ENCODE data around the gene OTOG. TPM values are rescaled to one million over a fixed set of nuclear protein-coding genes. Genes with fewer than 3 reads are reported as not detected.

The OTOG gene
- total and polyA plus RNA-seq, 4 donors, result 0.11 TPM; not detected in 3

GRCh38 chr11:17550450-17551346, 3.6 kb downstream of the OTOG start:
- Histone ChIP-seq H3K9ac (ENCODE audit: insufficient read depth in 1 of 2, low read length in 2 of 2) (no peak overlapping the region), H3K4me3 (no peak overlapping the region), H3K9me3 (ENCODE audit: control insufficient read depth in 4 of 4, insufficient read depth in 3 of 4, low read length in 3 of 4) (peaks cover 0 to 4% (median 0%) of the 10 kb centered on the region in 4 donors), H3K36me3 (ENCODE audit: control insufficient read depth in 4 of 4, insufficient read depth in 4 of 4, low read length in 4 of 4) (no peaks in the 10 kb centered on the region), H3K27ac (ENCODE audit: low read depth in 1 of 2, low read length in 1 of 2) (no peak overlapping the region), H3K27me3 (ENCODE audit: control insufficient read depth in 3 of 3, insufficient read depth in 3 of 3, low read length in 2 of 3) (peaks cover 0 to 6% (median 0%) of the 10 kb centered on the region in 3 donors), H3K4me1 (ENCODE audit: control insufficient read depth in 5 of 5, insufficient read depth in 5 of 5, low read length in 5 of 5) (no peaks in the 10 kb centered on the region)
- TF ChIP-seq CTCF (IDR thresholded peaks at IDR 0.05; ENCODE audit: control extremely low read depth, extremely low read depth), result no peak
- WGBS, 2 donors, result 60 to 63% methylated on average over 12 of the region's 12 CpGs
- ATAC-seq (ENCODE audit: insufficient read depth, low FRiP score), result no peak
- DNase-seq, result no peak

- peaks cover 0 to 3% (median 0%) of the 10 kb centered on the region in 3 donors for H3K27me3 ChIP-seq (ENCODE audit: control insufficient read depth in 3 of 3, insufficient read depth in 3 of 3, low read length in 2 of 3)
- no peak overlapping the region for H3K9ac ChIP-seq (ENCODE audit: insufficient read depth in 1 of 2, low read length in 2 of 2)
- ATAC-seq (ENCODE audit: insufficient read depth, low FRiP score) (no peak), DNase-seq (peak in 2 of 3 donors; percentile 22 to 28)
- H3K9me3 ChIP-seq (ENCODE audit: control insufficient read depth in 4 of 4, insufficient read depth in 3 of 4, low read length in 3 of 4), result peaks cover 0 to 4% (median 0%) of the 10 kb centered on the region in 4 donors
- no peak for TF ChIP-seq CTCF (IDR thresholded peaks at IDR 0.05; ENCODE audit: control extremely low read depth, extremely low read depth)
- H3K27ac ChIP-seq (ENCODE audit: low read depth in 1 of 2, low read length in 1 of 2), result no peak overlapping the region
- H3K4me3 ChIP-seq, result no peak overlapping the region
- WGBS, 2 donors, result 62 to 64% methylated on average over 7 of the region's 7 CpGs
- no peaks in the 10 kb centered on the region for H3K4me1 ChIP-seq (ENCODE audit: control insufficient read depth in 5 of 5, insufficient read depth in 5 of 5, low read length in 5 of 5)
- H3K36me3 ChIP-seq (ENCODE audit: control insufficient read depth in 4 of 4, insufficient read depth in 4 of 4, low read length in 4 of 4), result no peaks in the 10 kb centered on the region
Observed at GRCh38 chr11:17551347-17552040, 4.4 kb downstream of the OTOG start.

- DNase-seq (no peak), ATAC-seq (ENCODE audit: insufficient read depth, low FRiP score) (no peak)
- 89 to 94% methylated on average over 4 of the region's 4 CpGs for WGBS, 2 donors
- no peak overlapping the region for H3K9ac ChIP-seq (ENCODE audit: insufficient read depth in 1 of 2, low read length in 2 of 2)
- H3K27me3 ChIP-seq (ENCODE audit: control insufficient read depth in 3 of 3, insufficient read depth in 3 of 3, low read length in 2 of 3), result peaks cover 0 to 2% (median 0%) of the 10 kb centered on the region in 3 donors
- H3K4me3 ChIP-seq, result no peak overlapping the region
- H3K9me3 ChIP-seq (ENCODE audit: control insufficient read depth in 4 of 4, insufficient read depth in 3 of 4, low read length in 3 of 4), result peaks cover 0 to 4% (median 0%) of the 10 kb centered on the region in 4 donors
- TF ChIP-seq CTCF (IDR thresholded peaks at IDR 0.05; ENCODE audit: control extremely low read depth, extremely low read depth), result no peak
- no peaks in the 10 kb centered on the region for H3K36me3 ChIP-seq (ENCODE audit: control insufficient read depth in 4 of 4, insufficient read depth in 4 of 4, low read length in 4 of 4)
- no peaks in the 10 kb centered on the region for H3K4me1 ChIP-seq (ENCODE audit: control insufficient read depth in 5 of 5, insufficient read depth in 5 of 5, low read length in 5 of 5)
- no peak overlapping the region for H3K27ac ChIP-seq (ENCODE audit: low read depth in 1 of 2, low read length in 1 of 2)
Observed at GRCh38 chr11:17552041-17552355, 4.9 kb downstream of the OTOG start.
